ENCODE data around the gene ZNF780A. TPM values are rescaled to one million over a fixed set of nuclear protein-coding genes. Genes with fewer than 3 reads are reported as not detected.

The ZNF780A gene
- total and polyA plus RNA-seq, 2 of the 13 experiments (the other 11 are each of a cell fraction or from before 2014, with no cell fraction given), result 13.5 to 22.7 TPM

- TF ChIP-seq ZNF574 (CRISPR knock-in tag; IDR thresholded peaks at IDR 0.05) (no peak), ZNF784 (CRISPR knock-in tag; IDR thresholded peaks at IDR 0.05; ENCODE audit: borderline replicate concordance) (no peak), ARID5B (CRISPR knock-in tag; IDR thresholded peaks at IDR 0.05) (peak; percentile 61), NFKB2 (CRISPR knock-in tag; IDR thresholded peaks at IDR 0.05; ENCODE audit: borderline replicate concordance) (no peak), ZNF572 (CRISPR knock-in tag; IDR thresholded peaks at IDR 0.05) (no peak), FOXA3 (CRISPR knock-in tag; IDR thresholded peaks at IDR 0.05) (0 out of 2 replicates have a peak, but pooled peaks have one; percentile 24), ZSCAN12 (CRISPR knock-in tag; IDR thresholded peaks at IDR 0.05) (no peak), ZNF747 (CRISPR knock-in tag; IDR thresholded peaks at IDR 0.05; ENCODE audit: borderline replicate concordance) (no peak), ELF4 (CRISPR knock-in tag; IDR thresholded peaks at IDR 0.05; ENCODE audit: borderline replicate concordance) (no peak), ZNF3 (CRISPR knock-in tag; IDR thresholded peaks at IDR 0.05) (no peak), AHR (CRISPR knock-in tag; IDR thresholded peaks at IDR 0.05) (no peak), ISX (CRISPR knock-in tag; conservative IDR thresholded peaks at IDR 0.05) (no peak), CEBPG (CRISPR knock-in tag; IDR thresholded peaks at IDR 0.05) (peak; percentile 17; the same call in 1 of the 2 replicates), GMEB2 (CRISPR knock-in tag; IDR thresholded peaks at IDR 0.05; ENCODE audit: low read depth) (no peak), ZNF512 (CRISPR knock-in tag; IDR thresholded peaks at IDR 0.05) (no peak), HNF1B (CRISPR knock-in tag; IDR thresholded peaks at IDR 0.05) (no peak)
Measured at GRCh38 chr19:40116075-40116474, 25.3 kb upstream of the ZNF780A start (continued).
